ENCODE results near the gene ZBTB17. TPM values are rescaled to one million over a fixed set of nuclear protein-coding genes. Genes with fewer than 3 reads are reported as not detected.

ZBTB17 gene
- total and polyA plus RNA-seq, 2 experiments from 2014 or later, result 21.9 to 26.6 TPM

- H3K9me3 Mint-ChIP-seq, result no peaks in the 10 kb centered on the region
These were observed 26.3 kb downstream of the ZBTB17 start for GRCh38 chr1:15949453-15950245.

More at GRCh38 chr1:15949453-15950245, 26.3 kb downstream of the ZBTB17 start:
- H3K36me3 ChIP-seq (ENCODE audit: insufficient read depth), result no peaks in the 10 kb centered on the region; the same call in 1 of the 2 replicates
- Mint-ChIP-seq H3K27ac (peak overlapping the region; percentile 96), H3K27me3 (ENCODE audit: insufficient read depth, low read depth, poor library complexity) (peaks cover 15% of the 10 kb centered on the region), H3K36me3 (ENCODE audit: low read depth) (peaks cover 11% of the 10 kb centered on the region), H3K4me1 (peaks cover 61% of the 10 kb centered on the region), H3K4me3 (0 out of 3 replicates have a peak overlapping the region, but pooled peaks have one; percentile 47)
- H4K20me1 ChIP-seq (replicated peaks; ENCODE audit: insufficient read depth), result no peaks in the 10 kb centered on the region; the same call in 1 of the 2 replicates
- peak overlapping the region; percentile 45; the same call in 1 of the 2 replicates for H3K4me2 ChIP-seq
- H3F3A ChIP-seq (replicated peaks; ENCODE audit: low read depth), result no peaks in the 10 kb centered on the region
- no peak overlapping the region for H3K4me3 ChIP-seq
- ATAC-seq, result peak; percentile 61
- H3K27me3 ChIP-seq (ENCODE audit: insufficient read depth), result no peaks in the 10 kb centered on the region
- no peak overlapping the region for H2AFZ ChIP-seq
- peak overlapping the region; percentile 81 for H3K27ac ChIP-seq (ENCODE audit: low read depth)
- peaks cover 33% of the 10 kb centered on the region for H3K4me1 ChIP-seq (ENCODE audit: insufficient read depth)
- DNase-seq (ENCODE audit: low spot score), result peak; percentile 69
- H3K9me2 ChIP-seq (ENCODE audit: insufficient read depth), result no peaks in the 10 kb centered on the region
- TF ChIP-seq REST (IDR thresholded peaks at IDR 0.05; ENCODE audit: unreplicated experiment) (no peak), CREB1 (CRISPR knock-in tag; IDR thresholded peaks at IDR 0.05; ENCODE audit: low read depth) (no peak), ZNF331 (CRISPR knock-in tag; IDR thresholded peaks at IDR 0.05; ENCODE audit: low read depth) (no peak), ETS1 (IDR thresholded peaks at IDR 0.05) (no peak), EZH2 (IDR thresholded peaks at IDR 0.05; ENCODE audit: low read depth, unreplicated experiment) (no peak), NANOG (IDR thresholded peaks at IDR 0.05; ENCODE audit: borderline replicate concordance) (no peak)
- H3K79me2 ChIP-seq (replicated peaks; ENCODE audit: insufficient read depth), result peaks cover 14% of the 10 kb centered on the region

All from GM23338 (cell line).